GM12878 (cell line): ENCODE measurements around the gene ENTPD3. TPM values are rescaled to one million over a fixed set of nuclear protein-coding genes. Genes with fewer than 3 reads are reported as not detected.

Experiments used
- ATAC-seq: fragments of 200-7000 bp; cut with Tn5 transposase; 3 replicates; pipeline ENCODE4 v1.9.1; 2020; ENCODE audit warnings: mild to moderate bottlenecking, moderate library complexity
- BruUV-seq: library from RNA; stranded (reverse); fragments of 400-500 nt; replicated peaks from 2 replicates; lab custom pipeline; 2021; lab: Mats Ljungman, UMichigan
- CTCF ChIA-PET: fragments of 300-600 bp; sonication (Branson Sonifier 250); formaldehyde crosslinking; extraction: SDS; loops from one replicate; lab custom pipeline; 2021; ENCODE audit warnings: inconsistent platforms; lab: Yijun Ruan, JAX
- POLR2A ChIA-PET: fragments of 350-600 bp; formaldehyde crosslinking; extraction: SDS; loops from one replicate; lab custom pipeline; 2021; ENCODE audit warnings: inconsistent platforms; lab: Charles Lee
- RAD21 ChIA-PET: fragments of 300-600 bp; sonication (Branson Sonifier 250); formaldehyde crosslinking; loops from one replicate; lab custom pipeline; 2023; ENCODE audit warnings: antibody characterized with exemption; ENCODE audit not compliant: unreplicated experiment; lab: Charles Lee
- SMC1A ChIA-PET: fragments of 300-600 bp; sonication (Branson Sonifier 250); formaldehyde crosslinking; loops from one replicate; lab custom pipeline; 2023; ENCODE audit not compliant: unreplicated experiment, uncharacterized antibody; lab: Charles Lee
- DNase-seq: peaks from one replicate; pipeline ENCODE4 v3.0.0-alpha.2; 2011; ENCODE audit warnings: low read depth, low spot score
- FAIRE-seq: peaks from 3 replicates; lab custom pipeline; 2011; peaks lifted over from hg19 to GRCh38; lab: Jason Lieb, UNC
- H2AFZ ChIP-seq: 2 replicates; pipeline ENCODE4 v1.6.0; 2011; ENCODE audit warnings: low read depth, low read length, control low read depth; ENCODE audit not compliant: control insufficient read depth
- H3K27ac ChIP-seq: 2 replicates; pipeline ENCODE4 v1.5.1; 2011; ENCODE audit warnings: control low read depth; ENCODE audit not compliant: control insufficient read depth, insufficient read depth
- H3K27me3 ChIP-seq, 2 experiments: replicated peaks in 1 of 2; 2 replicates each; pipeline versions ENCODE4 v1.6.0 to v1.6.1; 2011; ENCODE audit warnings: low read length in 1 of 2; ENCODE audit not compliant: control insufficient read depth in 2 of 2, insufficient read depth in 2 of 2
- H3K36me3 ChIP-seq, 2 experiments: 2 replicates each; pipeline ENCODE4 v1.5.1; 2011; ENCODE audit warnings: low read length in 1 of 2; ENCODE audit not compliant: control insufficient read depth in 2 of 2, insufficient read depth in 2 of 2
- H3K4me1 ChIP-seq: 2 replicates; pipeline ENCODE4 v1.6.1; 2011; ENCODE audit warnings: mild to moderate bottlenecking, low read length, moderate library complexity, mixed read lengths; ENCODE audit not compliant: control insufficient read depth, insufficient read depth
- H3K4me2 ChIP-seq: 2 replicates; pipeline ENCODE4 v1.6.0; 2011; ENCODE audit warnings: control low read depth; ENCODE audit not compliant: control insufficient read depth, insufficient read depth
- H3K4me3 ChIP-seq: fragments of 200-600 bp; sonication (generic); 2 replicates; pipeline ENCODE4 v1.5.1; 2016
- H3K79me2 ChIP-seq: 2 replicates; pipeline ENCODE4 v1.6.0; 2011; ENCODE audit warnings: low read length; ENCODE audit not compliant: control insufficient read depth, insufficient read depth
- H3K9ac ChIP-seq: 2 replicates; pipeline ENCODE4 v1.8.0; 2011; ENCODE audit warnings: low read length, control low read depth, mixed read lengths; ENCODE audit not compliant: control insufficient read depth, insufficient read depth
- H3K9me3 ChIP-seq: replicated peaks from 3 replicates; pipeline ENCODE4 v1.5.1; 2011; ENCODE audit warnings: mild to moderate bottlenecking, low read length; ENCODE audit not compliant: control insufficient read depth, insufficient read depth
- H4K20me1 ChIP-seq: 2 replicates; pipeline ENCODE4 v1.6.0; 2011; ENCODE audit not compliant: control insufficient read depth, insufficient read depth
- CTCF ChIP-seq, 3 experiments: IDR thresholded peaks in 2 of 3; conservative IDR thresholded peaks in 1 of 3; 2 replicates each; pipeline ENCODE4 v1.5.1; 2011; ENCODE audit warnings: low read depth in 3 of 3, low read length in 3 of 3, mild to moderate bottlenecking in 3 of 3, control low read depth in 2 of 3, moderate library complexity in 2 of 3, inconsistent platforms in 1 of 3, mixed read lengths in 1 of 3; ENCODE audit not compliant: control insufficient read depth in 2 of 3, insufficient read depth in 1 of 3; ENCODE audit errors: extremely low read depth in 1 of 3
- E2F4 ChIP-seq: IDR thresholded peaks from 2 replicates; pipeline ENCODE4 v1.6.1; 2012; ENCODE audit warnings: low read depth, low read length, improper control_type of control experiment
- HDAC2 ChIP-seq: fragments of 200-600 bp; sonication (generic); IDR thresholded peaks from 2 replicates; pipeline ENCODE4 v1.6.1; 2017
- RB1 ChIP-seq: fragments of 450-650 bp; formaldehyde crosslinking; IDR thresholded peaks from 2 replicates; pipeline ENCODE4 v1.6.1; 2017; ENCODE audit warnings: mild to moderate bottlenecking, borderline replicate concordance
- SPI1 ChIP-seq: IDR thresholded peaks from 2 replicates; pipeline ENCODE4 v1.6.1; 2011; ENCODE audit warnings: low read depth, mild to moderate bottlenecking, low read length, moderate library complexity, borderline replicate concordance; ENCODE audit not compliant: insufficient read depth
- WGBS: methylation state at CpG from one replicate; pipeline ENCODE4 v1.1.6; 2016; ENCODE audit warnings: low lambda C conversion rate; ENCODE audit not compliant: insufficient replicate concordance, insufficient coverage; ENCODE audit errors: missing lambda C conversion rate; 5-methylcytosine and 5-hydroxymethylcytosine counted together
- in situ Hi-C: fragments of 300-500 bp; cut with MboI; formaldehyde crosslinking; loops from 9 replicates; pipeline ENCODE4 v1.14.3; 2018; ENCODE audit warnings: mixed read lengths
- intact Hi-C: fragments of 100-400 bp; cut with micrococcal nuclease; formaldehyde crosslinking; loops from one replicate; pipeline ENCODE4 v1.14.2; 2022; ENCODE audit not compliant: unreplicated experiment
- polyA plus RNA-seq, 11 experiments: library from polyadenylated mRNA; depleted of rRNA in 4 of 11; unstranded in 6 of 11; stranded (reverse) in 5 of 11; fragments of >200 nt; fragmentation: Nextera tagmentation in 4 of 11; fragmentation: Illumina TruSeq in 1 of 11; extraction: Ambion mirVana in 4 of 11; extraction: Trizol in 1 of 11; gene quantifications; 1 replicate in 1 of 11; 2 replicates in 10 of 11; pipeline versions ENCODE4 v1.2.1 to v1.2.3, GENCODE V29; 2011 to 2016; ENCODE audit warnings: inconsistent platforms in 2 of 11, missing spikeins in 2 of 11, low read depth in 1 of 11
- total RNA-seq, 4 experiments: library from RNA; depleted of rRNA in 3 of 4; stranded (reverse); fragments of >200 nt in 3 of 4; fragmentation: Illumina TruSeq in 1 of 4; extraction: Trizol in 1 of 4; gene quantifications; 2 replicates each; pipeline versions ENCODE4 v1.2.1 to v1.2.3, GENCODE V29; 2013 to 2021

The ENTPD3 gene
- total and polyA plus RNA-seq, 10 of the 15 experiments (the other 5 are each of a cell fraction or from before 2014, with no cell fraction given): 0.03 TPM; not detected in 9

- TF ChIP-seq E2F4 (no peak), HDAC2 (no peak), SPI1 (no peak), RB1 (no peak), CTCF (IDR thresholded peaks at IDR 0.05 in 2 of 3, conservative IDR thresholded peaks at IDR 0.05 in 1 of 3; ENCODE audit: control insufficient read depth in 2 of 3, extremely low read depth in 1 of 3, insufficient read depth in 1 of 3, low read depth in 3 of 3, low read length in 3 of 3) (no peak)
- ChIA-PET POLR2A (no interaction called here), SMC1A (no interaction called here), CTCF (no interaction called here), RAD21 (no interaction called here)
- Histone ChIP-seq H4K20me1 (no peaks in the 10 kb centered on the region), H3K36me3 (no peaks in the 10 kb centered on the region), H3K79me2 (no peaks in the 10 kb centered on the region), H2AFZ (no peak overlapping the region), H3K4me3 (no peak overlapping the region), H3K4me1 (no peaks in the 10 kb centered on the region), H3K27me3 (no peaks in the 10 kb centered on the region), H3K27ac (no peak overlapping the region), H3K4me2 (no peak overlapping the region), H3K9me3 (no peaks in the 10 kb centered on the region), H3K9ac (no peak overlapping the region)
- ATAC-seq (no peak), DNase-seq (no peak), FAIRE-seq (no peak)
- in situ Hi-C loops: no loop called here
- 43% methylated on average over 2 of the region's 2 CpGs for WGBS
- BruUV-seq: no TSS peak
- intact Hi-C loops: no loop called here
Measured at GRCh38 chr3:40355410-40355809, 31.6 kb upstream of the ENTPD3 start.
